K562 (cell line): ENCODE measurements around the gene ARID3A. TPM values are rescaled to one million over a fixed set of nuclear protein-coding genes. Genes with fewer than 3 reads are reported as not detected.
A peak's percentile ranks its signal among the peaks of the same experiment; 100 is the strongest.

ENCODE experiments used
- CAMTA2 ChIP-seq: fragments of 250-450 bp; sonication (Bioruptor Pico); conservative IDR thresholded peaks from 2 replicates; pipeline ENCODE4 v1.5.1; 2022
- CCAR2 ChIP-seq: fragments of 200-400 bp; formaldehyde crosslinking; IDR thresholded peaks from 2 replicates; pipeline ENCODE4 v1.6.1; 2017; ENCODE audit warnings: mild to moderate bottlenecking, low read depth, low read length
- COPS2 ChIP-seq: fragments of 450-650 bp; conservative IDR thresholded peaks from 2 replicates; pipeline ENCODE4 v1.6.1; 2016; ENCODE audit warnings: mild to moderate bottlenecking, moderate library complexity
- GTF2F1 ChIP-seq: IDR thresholded peaks from 2 replicates; pipeline ENCODE4 v1.6.1; 2011; ENCODE audit warnings: low read depth, low read length, improper control_type of control experiment
- HDGF ChIP-seq: fragments of 450-650 bp; IDR thresholded peaks from 2 replicates; pipeline ENCODE4 v1.6.1; 2016
- HLTF ChIP-seq: fragments of 450-650 bp; IDR thresholded peaks from 2 replicates; pipeline ENCODE4 v1.6.1; 2016
- KLF16 ChIP-seq: IDR thresholded peaks from 2 replicates; pipeline ENCODE4 v1.6.1; 2016; ENCODE audit warnings: antibody characterized with exemption
- MAZ ChIP-seq, 2 experiments: fragments of 450-650 bp in 1 of 2; sonication (generic) in 1 of 2; formaldehyde crosslinking; IDR thresholded peaks in 1 of 2; conservative IDR thresholded peaks in 1 of 2; 2 replicates each; pipeline versions ENCODE4 v1.4.0 to v1.5.0; 2020; ENCODE audit warnings: mild to moderate bottlenecking in 1 of 2, missing genetic modification reagents in 1 of 2
- RB1 ChIP-seq: fragments of 450-650 bp; IDR thresholded peaks from 2 replicates; pipeline ENCODE4 v1.6.1; 2017; ENCODE audit warnings: low read depth, mild to moderate bottlenecking
- TRIM28 ChIP-seq: fragments of 450-650 bp; IDR thresholded peaks from 2 replicates; pipeline ENCODE4 v1.6.1; 2017
- ZNF551 ChIP-seq: fragments of 250-450 bp; sonication (Bioruptor Pico); IDR thresholded peaks from 2 replicates; pipeline ENCODE4 v1.5.0; 2021; ENCODE audit warnings: mild to moderate bottlenecking, moderate library complexity
- polyA plus RNA-seq, 8 experiments: library from polyadenylated mRNA; depleted of rRNA in 4 of 8; stranded (reverse) in 5 of 8; unstranded in 3 of 8; fragments of >200 nt; fragmentation: Nextera tagmentation in 2 of 8; fragmentation: Illumina TruSeq in 1 of 8; extraction: Ambion mirVana in 2 of 8; extraction: Trizol in 1 of 8; gene quantifications; 2 replicates each; pipeline versions ENCODE4 v1.2.1 to v1.2.3, GENCODE V29; 2011 to 2014; ENCODE audit warnings: inconsistent platforms in 1 of 8, missing spikeins in 1 of 8
- total RNA-seq, 7 experiments: library from RNA; depleted of rRNA in 6 of 7; stranded (reverse); fragments of >200 nt in 6 of 7; fragmentation: Illumina TruSeq in 2 of 7; extraction: Trizol in 2 of 7; gene quantifications; 2 replicates each; pipeline versions ENCODE4 v1.2.1 to v1.2.3, GENCODE V29; 2011 to 2021; ENCODE audit warnings: low replicate concordance in 1 of 7
- TF ChIP-seq, protein P1 (sequence below): sonication (generic); formaldehyde crosslinking; IDR thresholded peaks from 2 replicates; pipeline ENCODE4 v1.8.0; 2022; ENCODE audit warnings: mild to moderate bottlenecking, missing genetic modification reagents, borderline replicate concordance
- TF ChIP-seq, protein P2 (sequence below): sonication (generic); formaldehyde crosslinking; IDR thresholded peaks from 2 replicates; pipeline ENCODE4 v1.4.0; 2020; ENCODE audit warnings: mild to moderate bottlenecking, missing genetic modification reagents
- TF ChIP-seq, protein P3 (sequence below): sonication (generic); formaldehyde crosslinking; IDR thresholded peaks from 2 replicates; pipeline ENCODE4 v1.9.0; 2022; ENCODE audit warnings: mild to moderate bottlenecking, missing genetic modification reagents
- TF ChIP-seq, protein P4 (sequence below): fragments of 250-450 bp; sonication (Bioruptor Pico); IDR thresholded peaks from 2 replicates; pipeline ENCODE4 v1.4.0; 2020; ENCODE audit warnings: mild to moderate bottlenecking
- TF ChIP-seq, protein P5 (sequence below): IDR thresholded peaks from 2 replicates; pipeline ENCODE4 v1.6.1; 2014; ENCODE audit warnings: antibody characterized with exemption
- TF ChIP-seq, protein P6 (sequence below): fragments of 450-650 bp; formaldehyde crosslinking; conservative IDR thresholded peaks from 2 replicates; pipeline ENCODE4 v1.4.0; 2022; ENCODE audit warnings: mild to moderate bottlenecking, missing genetic modification characterization
- TF ChIP-seq, protein P7 (sequence below), 3 experiments: fragments of 200-800 bp in 1 of 3; sonication (Bioruptor generic) in 1 of 3; sonication (generic) in 1 of 3; formaldehyde crosslinking in 1 of 3; IDR thresholded peaks; 2 replicates each; pipeline versions ENCODE4 v1.6.1 to v1.8.0; 2016 to 2022; ENCODE audit warnings: mild to moderate bottlenecking in 2 of 3, missing compliant biosample characterization in 2 of 3, missing genetic modification characterization in 2 of 3, missing genetic modification reagents in 1 of 3

The ARID3A gene
- total and polyA plus RNA-seq, 9 of the 15 experiments (the other 6 are each of a cell fraction or from before 2014, with no cell fraction given): 1.4 to 118 (median 31.2) TPM

DNA sequence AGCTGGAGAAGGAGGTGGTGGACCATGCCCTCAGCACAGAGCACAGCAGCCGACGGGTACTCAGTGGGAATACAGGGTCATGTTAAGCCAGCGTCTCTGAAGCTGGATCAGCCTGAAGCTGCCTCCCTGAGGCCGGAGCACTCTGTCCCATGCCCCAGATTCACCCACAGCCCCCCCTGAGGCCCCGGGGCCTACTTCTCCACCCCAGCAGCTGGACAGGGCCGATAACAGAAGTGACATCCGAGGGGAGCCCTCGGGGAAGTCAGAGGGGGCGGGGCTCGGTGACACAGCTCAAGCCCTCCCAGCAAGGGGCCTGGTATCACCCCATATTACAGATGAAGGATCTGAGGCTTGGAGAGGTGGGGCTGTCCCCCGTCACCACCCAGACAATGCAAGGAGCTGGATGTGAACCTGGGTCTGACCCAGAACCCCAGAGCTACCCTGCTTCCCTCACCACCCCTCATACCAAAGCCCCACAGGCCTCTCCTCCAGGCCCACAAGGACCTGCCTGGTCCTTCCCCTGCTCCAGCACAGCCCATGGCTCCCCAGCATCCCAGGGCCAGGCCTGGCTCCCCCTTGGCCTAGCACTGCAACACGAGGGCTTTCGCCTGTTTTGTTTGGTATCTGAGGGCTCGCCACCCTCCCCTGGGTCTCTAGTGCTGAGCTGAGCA lies 18.5 kb upstream of the ARID3A start (continued):
- TF ChIP-seq, protein P1, sequence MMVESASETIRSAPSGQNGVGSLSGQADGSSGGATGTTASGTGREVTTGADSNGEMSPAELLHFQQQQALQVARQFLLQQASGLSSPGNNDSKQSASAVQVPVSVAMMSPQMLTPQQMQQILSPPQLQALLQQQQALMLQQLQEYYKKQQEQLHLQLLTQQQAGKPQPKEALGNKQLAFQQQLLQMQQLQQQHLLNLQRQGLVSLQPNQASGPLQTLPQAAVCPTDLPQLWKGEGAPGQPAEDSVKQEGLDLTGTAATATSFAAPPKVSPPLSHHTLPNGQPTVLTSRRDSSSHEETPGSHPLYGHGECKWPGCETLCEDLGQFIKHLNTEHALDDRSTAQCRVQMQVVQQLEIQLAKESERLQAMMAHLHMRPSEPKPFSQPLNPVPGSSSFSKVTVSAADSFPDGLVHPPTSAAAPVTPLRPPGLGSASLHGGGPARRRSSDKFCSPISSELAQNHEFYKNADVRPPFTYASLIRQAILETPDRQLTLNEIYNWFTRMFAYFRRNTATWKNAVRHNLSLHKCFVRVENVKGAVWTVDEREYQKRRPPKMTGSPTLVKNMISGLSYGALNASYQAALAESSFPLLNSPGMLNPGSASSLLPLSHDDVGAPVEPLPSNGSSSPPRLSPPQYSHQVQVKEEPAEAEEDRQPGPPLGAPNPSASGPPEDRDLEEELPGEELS (CRISPR knock-in tag): no peak
- peak; percentile 96 to 97 for TF ChIP-seq MAZ (CRISPR knock-in tag; conservative IDR thresholded peaks at IDR 0.05 in 1 of 2, IDR thresholded peaks at IDR 0.05 in 1 of 2)
- TF ChIP-seq, protein P2, sequence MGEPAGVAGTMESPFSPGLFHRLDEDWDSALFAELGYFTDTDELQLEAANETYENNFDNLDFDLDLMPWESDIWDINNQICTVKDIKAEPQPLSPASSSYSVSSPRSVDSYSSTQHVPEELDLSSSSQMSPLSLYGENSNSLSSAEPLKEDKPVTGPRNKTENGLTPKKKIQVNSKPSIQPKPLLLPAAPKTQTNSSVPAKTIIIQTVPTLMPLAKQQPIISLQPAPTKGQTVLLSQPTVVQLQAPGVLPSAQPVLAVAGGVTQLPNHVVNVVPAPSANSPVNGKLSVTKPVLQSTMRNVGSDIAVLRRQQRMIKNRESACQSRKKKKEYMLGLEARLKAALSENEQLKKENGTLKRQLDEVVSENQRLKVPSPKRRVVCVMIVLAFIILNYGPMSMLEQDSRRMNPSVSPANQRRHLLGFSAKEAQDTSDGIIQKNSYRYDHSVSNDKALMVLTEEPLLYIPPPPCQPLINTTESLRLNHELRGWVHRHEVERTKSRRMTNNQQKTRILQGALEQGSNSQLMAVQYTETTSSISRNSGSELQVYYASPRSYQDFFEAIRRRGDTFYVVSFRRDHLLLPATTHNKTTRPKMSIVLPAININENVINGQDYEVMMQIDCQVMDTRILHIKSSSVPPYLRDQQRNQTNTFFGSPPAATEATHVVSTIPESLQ (CRISPR knock-in tag): no peak
- TF ChIP-seq, protein P3, sequence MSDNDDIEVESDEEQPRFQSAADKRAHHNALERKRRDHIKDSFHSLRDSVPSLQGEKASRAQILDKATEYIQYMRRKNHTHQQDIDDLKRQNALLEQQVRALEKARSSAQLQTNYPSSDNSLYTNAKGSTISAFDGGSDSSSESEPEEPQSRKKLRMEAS (CRISPR knock-in tag): peak; percentile 55; the same call in 1 of the 2 replicates
- peak; percentile 48; the same call in 1 of the 2 replicates for TF ChIP-seq RB1
- no peak for TF ChIP-seq COPS2
- peak; percentile 90 for TF ChIP-seq KLF16
- TF ChIP-seq GTF2F1: no peak
- TF ChIP-seq ZNF551 (CRISPR knock-in tag): no peak
- TF ChIP-seq TRIM28: no peak
- peak; percentile 71 for TF ChIP-seq HDGF
- TF ChIP-seq, protein P4, sequence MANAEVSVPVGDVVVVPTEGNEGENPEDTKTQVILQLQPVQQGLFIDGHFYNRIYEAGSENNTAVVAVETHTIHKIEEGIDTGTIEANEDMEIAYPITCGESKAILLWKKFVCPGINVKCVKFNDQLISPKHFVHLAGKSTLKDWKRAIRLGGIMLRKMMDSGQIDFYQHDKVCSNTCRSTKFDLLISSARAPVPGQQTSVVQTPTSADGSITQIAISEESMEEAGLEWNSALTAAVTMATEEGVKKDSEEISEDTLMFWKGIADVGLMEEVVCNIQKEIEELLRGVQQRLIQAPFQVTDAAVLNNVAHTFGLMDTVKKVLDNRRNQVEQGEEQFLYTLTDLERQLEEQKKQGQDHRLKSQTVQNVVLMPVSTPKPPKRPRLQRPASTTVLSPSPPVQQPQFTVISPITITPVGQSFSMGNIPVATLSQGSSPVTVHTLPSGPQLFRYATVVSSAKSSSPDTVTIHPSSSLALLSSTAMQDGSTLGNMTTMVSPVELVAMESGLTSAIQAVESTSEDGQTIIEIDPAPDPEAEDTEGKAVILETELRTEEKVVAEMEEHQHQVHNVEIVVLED (CRISPR knock-in tag): no peak
- TF ChIP-seq, protein P5, sequence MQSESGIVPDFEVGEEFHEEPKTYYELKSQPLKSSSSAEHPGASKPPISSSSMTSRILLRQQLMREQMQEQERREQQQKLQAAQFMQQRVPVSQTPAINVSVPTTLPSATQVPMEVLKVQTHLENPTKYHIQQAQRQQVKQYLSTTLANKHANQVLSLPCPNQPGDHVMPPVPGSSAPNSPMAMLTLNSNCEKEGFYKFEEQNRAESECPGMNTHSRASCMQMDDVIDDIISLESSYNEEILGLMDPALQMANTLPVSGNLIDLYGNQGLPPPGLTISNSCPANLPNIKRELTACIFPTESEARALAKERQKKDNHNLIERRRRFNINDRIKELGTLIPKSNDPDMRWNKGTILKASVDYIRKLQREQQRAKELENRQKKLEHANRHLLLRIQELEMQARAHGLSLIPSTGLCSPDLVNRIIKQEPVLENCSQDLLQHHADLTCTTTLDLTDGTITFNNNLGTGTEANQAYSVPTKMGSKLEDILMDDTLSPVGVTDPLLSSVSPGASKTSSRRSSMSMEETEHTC: 0 out of 2 replicates have a peak, but pooled peaks have one; percentile 53
- TF ChIP-seq, protein P6, sequence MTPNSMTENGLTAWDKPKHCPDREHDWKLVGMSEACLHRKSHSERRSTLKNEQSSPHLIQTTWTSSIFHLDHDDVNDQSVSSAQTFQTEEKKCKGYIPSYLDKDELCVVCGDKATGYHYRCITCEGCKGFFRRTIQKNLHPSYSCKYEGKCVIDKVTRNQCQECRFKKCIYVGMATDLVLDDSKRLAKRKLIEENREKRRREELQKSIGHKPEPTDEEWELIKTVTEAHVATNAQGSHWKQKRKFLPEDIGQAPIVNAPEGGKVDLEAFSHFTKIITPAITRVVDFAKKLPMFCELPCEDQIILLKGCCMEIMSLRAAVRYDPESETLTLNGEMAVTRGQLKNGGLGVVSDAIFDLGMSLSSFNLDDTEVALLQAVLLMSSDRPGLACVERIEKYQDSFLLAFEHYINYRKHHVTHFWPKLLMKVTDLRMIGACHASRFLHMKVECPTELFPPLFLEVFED (CRISPR knock-in tag): no peak
- TF ChIP-seq, protein P7, sequence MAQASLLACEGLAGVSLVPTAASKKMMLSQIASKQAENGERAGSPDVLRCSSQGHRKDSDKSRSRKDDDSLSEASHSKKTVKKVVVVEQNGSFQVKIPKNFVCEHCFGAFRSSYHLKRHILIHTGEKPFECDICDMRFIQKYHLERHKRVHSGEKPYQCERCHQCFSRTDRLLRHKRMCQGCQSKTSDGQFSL (CRISPR knock-in tag; IDR thresholded peaks at IDR 0.05): peak; percentile 80
- TF ChIP-seq, protein P7 (tag; IDR thresholded peaks at IDR 0.05): 0 out of 4 replicates have a peak, but pooled peaks of 1 of the 2 experiments have one; percentile 31
- TF ChIP-seq CAMTA2 (CRISPR knock-in tag): no peak
- no peak for TF ChIP-seq HLTF
- no peak for TF ChIP-seq CCAR2
